ENCODE results near the gene COLEC12.

- no peak for TF ChIP-seq CTCF (IDR thresholded peaks at IDR 0.05; ENCODE audit: poor library complexity)
- TF ChIP-seq EZH2 (IDR thresholded peaks at IDR 0.05; ENCODE audit: borderline replicate concordance), result no peak
These were observed 67.2 kb downstream of the COLEC12 start for GRCh38 chr18:433298-433697.
